Measurements from ENCODE around the gene TSPAN4. TPM values are rescaled to one million over a fixed set of nuclear protein-coding genes. Genes with fewer than 3 reads are reported as not detected.

Gene TSPAN4
- total and polyA plus RNA-seq, 10 of the 15 experiments (the other 5 are each of a cell fraction or from before 2014, with no cell fraction given): 0.37 to 14.0 (median 8.5) TPM; not detected in 1

DNA sequence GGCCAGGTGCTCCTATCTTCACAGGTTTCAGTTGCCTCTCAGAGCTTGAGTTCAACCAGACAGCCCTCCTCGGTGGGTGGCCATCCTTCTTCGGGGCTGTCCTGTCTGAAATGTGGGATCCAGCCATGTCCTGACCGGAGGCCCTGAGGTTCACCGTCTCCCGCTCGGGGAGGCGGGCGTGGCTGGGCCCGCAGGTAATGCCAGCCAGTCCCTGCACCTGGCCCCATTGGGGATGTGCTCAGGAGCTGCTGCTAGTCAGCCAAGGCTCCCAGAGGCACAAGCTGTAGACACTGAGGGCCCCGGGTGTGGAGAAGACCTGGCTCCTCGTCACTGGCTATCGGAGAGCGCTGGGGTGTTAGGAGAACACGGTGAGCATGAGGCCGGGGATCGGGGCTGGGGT lies 32.6 kb downstream of the TSPAN4 start (continued):
- TF ChIP-seq RELA (IDR thresholded peaks at IDR 0.05; ENCODE audit: borderline replicate concordance, partially characterized antibody) (no peak), HDGF (IDR thresholded peaks at IDR 0.05) (no peak)

DNA sequence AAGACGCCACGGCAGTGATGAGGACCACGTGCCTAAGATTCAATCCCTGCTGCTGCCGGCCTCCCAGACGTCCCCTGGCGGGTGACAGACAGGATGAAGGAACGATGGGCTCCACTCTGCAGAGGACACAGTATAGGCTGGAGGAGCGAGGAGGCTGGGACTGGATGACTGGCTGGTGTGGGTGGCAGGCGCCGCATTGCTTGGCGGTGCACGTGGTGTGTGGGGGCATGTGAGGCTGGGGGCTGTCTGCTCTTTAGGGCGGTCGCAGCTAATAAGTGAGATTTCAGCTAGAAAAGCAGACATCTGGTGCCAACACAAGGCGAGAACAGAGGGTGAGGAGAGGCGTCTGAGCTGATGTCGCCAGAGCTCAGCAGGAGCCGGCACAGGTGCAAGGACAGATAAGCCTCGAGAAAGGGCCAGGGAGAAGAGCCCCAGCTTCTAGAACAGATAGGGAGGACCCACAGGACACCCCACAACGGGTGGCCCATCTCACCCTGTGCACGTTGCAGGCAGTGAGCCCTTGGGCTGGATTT lies 33.2 kb downstream of the TSPAN4 start:
- in situ Hi-C loops (cut with MboI): no loop called here
- CTCF ChIA-PET: no interaction called here
- DNase-seq (ENCODE audit: low read depth, low spot score): no peak

More for the DNA sequence above, 33.2 kb downstream of the TSPAN4 start:
- no peak overlapping the region for H2AFZ ChIP-seq (ENCODE audit: control insufficient read depth, low read depth, low read length)
- H3K27me3 ChIP-seq (replicated peaks in 1 of 2; ENCODE audit: control insufficient read depth in 2 of 2, insufficient read depth in 2 of 2, low read length in 1 of 2): no peaks in the 10 kb centered on the region
- no peak overlapping the region for H3K4me2 ChIP-seq (ENCODE audit: control insufficient read depth, insufficient read depth)
- no peak overlapping the region for H3K27ac ChIP-seq (ENCODE audit: control insufficient read depth, insufficient read depth)
- RAD21 ChIA-PET (ENCODE audit: unreplicated experiment): no interaction called here
- 83% methylated on average over 21 of the region's 21 CpGs for WGBS (ENCODE audit: insufficient coverage, insufficient replicate concordance, low lambda C conversion rate, missing lambda C conversion rate)
- no peaks in the 10 kb centered on the region for H3K79me2 ChIP-seq (ENCODE audit: control insufficient read depth, insufficient read depth, low read length)
- H3K4me1 ChIP-seq (ENCODE audit: control insufficient read depth, insufficient read depth, low read length): no peaks in the 10 kb centered on the region
- peaks cover 0 to 1% of the 10 kb centered on the region in 2 experiments; a peak in 1 of 4 replicates for H3K36me3 ChIP-seq (ENCODE audit: control insufficient read depth in 2 of 2, insufficient read depth in 2 of 2, low read length in 1 of 2)
- intact Hi-C loops (cut with micrococcal nuclease; ENCODE audit: unreplicated experiment): no loop called here
- TF ChIP-seq, protein P1, sequence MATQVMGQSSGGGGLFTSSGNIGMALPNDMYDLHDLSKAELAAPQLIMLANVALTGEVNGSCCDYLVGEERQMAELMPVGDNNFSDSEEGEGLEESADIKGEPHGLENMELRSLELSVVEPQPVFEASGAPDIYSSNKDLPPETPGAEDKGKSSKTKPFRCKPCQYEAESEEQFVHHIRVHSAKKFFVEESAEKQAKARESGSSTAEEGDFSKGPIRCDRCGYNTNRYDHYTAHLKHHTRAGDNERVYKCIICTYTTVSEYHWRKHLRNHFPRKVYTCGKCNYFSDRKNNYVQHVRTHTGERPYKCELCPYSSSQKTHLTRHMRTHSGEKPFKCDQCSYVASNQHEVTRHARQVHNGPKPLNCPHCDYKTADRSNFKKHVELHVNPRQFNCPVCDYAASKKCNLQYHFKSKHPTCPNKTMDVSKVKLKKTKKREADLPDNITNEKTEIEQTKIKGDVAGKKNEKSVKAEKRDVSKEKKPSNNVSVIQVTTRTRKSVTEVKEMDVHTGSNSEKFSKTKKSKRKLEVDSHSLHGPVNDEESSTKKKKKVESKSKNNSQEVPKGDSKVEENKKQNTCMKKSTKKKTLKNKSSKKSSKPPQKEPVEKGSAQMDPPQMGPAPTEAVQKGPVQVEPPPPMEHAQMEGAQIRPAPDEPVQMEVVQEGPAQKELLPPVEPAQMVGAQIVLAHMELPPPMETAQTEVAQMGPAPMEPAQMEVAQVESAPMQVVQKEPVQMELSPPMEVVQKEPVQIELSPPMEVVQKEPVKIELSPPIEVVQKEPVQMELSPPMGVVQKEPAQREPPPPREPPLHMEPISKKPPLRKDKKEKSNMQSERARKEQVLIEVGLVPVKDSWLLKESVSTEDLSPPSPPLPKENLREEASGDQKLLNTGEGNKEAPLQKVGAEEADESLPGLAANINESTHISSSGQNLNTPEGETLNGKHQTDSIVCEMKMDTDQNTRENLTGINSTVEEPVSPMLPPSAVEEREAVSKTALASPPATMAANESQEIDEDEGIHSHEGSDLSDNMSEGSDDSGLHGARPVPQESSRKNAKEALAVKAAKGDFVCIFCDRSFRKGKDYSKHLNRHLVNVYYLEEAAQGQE (IDR thresholded peaks at IDR 0.05; ENCODE audit: low read depth, low read length): no peak
- TF ChIP-seq, protein P2, sequence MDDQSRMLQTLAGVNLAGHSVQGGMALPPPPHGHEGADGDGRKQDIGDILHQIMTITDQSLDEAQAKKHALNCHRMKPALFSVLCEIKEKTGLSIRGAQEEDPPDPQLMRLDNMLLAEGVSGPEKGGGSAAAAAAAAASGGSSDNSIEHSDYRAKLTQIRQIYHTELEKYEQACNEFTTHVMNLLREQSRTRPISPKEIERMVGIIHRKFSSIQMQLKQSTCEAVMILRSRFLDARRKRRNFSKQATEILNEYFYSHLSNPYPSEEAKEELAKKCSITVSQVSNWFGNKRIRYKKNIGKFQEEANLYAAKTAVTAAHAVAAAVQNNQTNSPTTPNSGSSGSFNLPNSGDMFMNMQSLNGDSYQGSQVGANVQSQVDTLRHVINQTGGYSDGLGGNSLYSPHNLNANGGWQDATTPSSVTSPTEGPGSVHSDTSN (IDR thresholded peaks at IDR 0.05; ENCODE audit: insufficient replicate concordance, low read depth, low read length): no peak
- TF ChIP-seq POLR2A (IDR thresholded peaks at IDR 0.05; ENCODE audit: low read depth, low read length): no peak; the same call in 1 of the 2 replicates
- TF ChIP-seq MYC (IDR thresholded peaks at IDR 0.05; ENCODE audit: insufficient read depth, insufficient read length, insufficient replicate concordance, low read length, severe bottlenecking): no peak
- SMC1A ChIA-PET (ENCODE audit: uncharacterized antibody, unreplicated experiment): no interaction called here
- FAIRE-seq (no peak), ATAC-seq (no peak)
- H3K9me3 ChIP-seq (replicated peaks; ENCODE audit: control insufficient read depth, insufficient read depth, low read length): no peaks in the 10 kb centered on the region
- POLR2A ChIA-PET: interaction anchor here (1.3 kb wide), 1 partner anchor 18 kb away, joined by 3 read pairs; no protein-coding TSS in a partner anchor
- H3K9ac ChIP-seq (ENCODE audit: control insufficient read depth, insufficient read depth, low read length): no peak overlapping the region
- no peak overlapping the region for H3K4me3 ChIP-seq
- H4K20me1 ChIP-seq (ENCODE audit: control insufficient read depth, insufficient read depth): no peaks in the 10 kb centered on the region
- no TSS peak for BruUV-seq (replicated peaks)
